GM12874 (cell line): Measurements from ENCODE around the gene ARHGAP44.

Source experiments
- CTCF ChIP-seq: IDR thresholded peaks from 2 replicates; pipeline ENCODE4 v1.5.1; 2011; ENCODE audit warnings: low read depth, mild to moderate bottlenecking, control low read depth, low read length, moderate library complexity; ENCODE audit not compliant: insufficient read depth

Gene ARHGAP44

GRCh38 chr17:12789481-12790248 lies at the start of gene ARHGAP44:
Gene ARHGAP44, plus strand, starts transcription at chr17:12789498. Its CDS starts 341 bp downstream, at chr17:12789839.
- TF ChIP-seq CTCF = no peak

GRCh38 chr17:12739500-12739899 lies 49.8 kb upstream of the ARHGAP44 start:
- no peak for TF ChIP-seq CTCF

GRCh38 chr17:12743046-12743445 lies 46.3 kb upstream of the ARHGAP44 start:
- TF ChIP-seq CTCF = no peak

- no peak for TF ChIP-seq CTCF
Measured at GRCh38 chr17:12744298-12744697, 45.0 kb upstream of the ARHGAP44 start.

- no peak for TF ChIP-seq CTCF
Measured at GRCh38 chr17:12744786-12745185, 44.5 kb upstream of the ARHGAP44 start.

GRCh38 chr17:12745486-12745885 lies 43.8 kb upstream of the ARHGAP44 start:
- no peak for TF ChIP-seq CTCF

- no peak for TF ChIP-seq CTCF
Measured at GRCh38 chr17:12756786-12757185, 32.5 kb upstream of the ARHGAP44 start.
